GM06990 (cell line): ENCODE results near the gene HPCAL1.

Source experiments
- DNase-seq: peaks from one replicate; pipeline ENCODE4 v3.0.0-alpha.2; 2011; ENCODE audit not compliant: insufficient read length; ENCODE audit errors: extremely low read depth
- H3K27me3 ChIP-seq: replicated peaks from 2 replicates; pipeline ENCODE4 v1.6.0; 2011; ENCODE audit warnings: low read length; ENCODE audit not compliant: control insufficient read depth, insufficient read depth
- H3K36me3 ChIP-seq: 2 replicates; pipeline ENCODE4 v1.5.1; 2011; ENCODE audit warnings: low read length; ENCODE audit not compliant: control insufficient read depth, insufficient read depth
- H3K4me3 ChIP-seq: replicated peaks from 2 replicates; pipeline ENCODE4 v1.5.1; 2011; ENCODE audit warnings: low read depth, mild to moderate bottlenecking, control low read depth, low read length
- TF ChIP-seq, protein P1 (sequence below): IDR thresholded peaks from 2 replicates; pipeline ENCODE4 v1.5.1; 2011; ENCODE audit warnings: low read length, control low read depth, mild to moderate bottlenecking, inconsistent platforms; ENCODE audit not compliant: insufficient read depth, poor library complexity, severe bottlenecking

Gene HPCAL1

DNA sequence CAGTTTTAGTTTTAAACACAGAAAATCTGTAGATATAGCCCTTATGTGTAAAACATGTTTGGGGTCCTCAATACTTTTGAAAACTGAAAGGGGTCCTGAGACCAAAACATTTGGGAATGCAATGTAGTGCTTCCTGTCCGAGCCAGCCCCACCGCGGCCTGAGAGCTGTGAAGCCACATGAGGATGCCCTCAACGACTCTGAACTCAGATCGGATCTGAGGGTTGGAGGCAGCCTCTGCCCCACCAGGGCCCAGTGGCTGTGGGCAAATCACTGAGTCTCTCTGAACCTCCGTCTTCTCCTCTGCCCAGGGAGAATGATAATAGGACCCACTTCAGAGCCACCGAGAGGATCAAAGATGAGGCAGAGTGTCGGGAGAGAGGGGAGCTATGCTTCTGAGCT is 33.4 kb upstream of the HPCAL1 start:
- no peak for DNase-seq
- Histone ChIP-seq H3K4me3 (no peak overlapping the region), H3K27me3 (peaks cover 2% of the 10 kb centered on the region; the same call in 1 of the 2 replicates), H3K36me3 (no peaks in the 10 kb centered on the region)
- TF ChIP-seq, protein P1, sequence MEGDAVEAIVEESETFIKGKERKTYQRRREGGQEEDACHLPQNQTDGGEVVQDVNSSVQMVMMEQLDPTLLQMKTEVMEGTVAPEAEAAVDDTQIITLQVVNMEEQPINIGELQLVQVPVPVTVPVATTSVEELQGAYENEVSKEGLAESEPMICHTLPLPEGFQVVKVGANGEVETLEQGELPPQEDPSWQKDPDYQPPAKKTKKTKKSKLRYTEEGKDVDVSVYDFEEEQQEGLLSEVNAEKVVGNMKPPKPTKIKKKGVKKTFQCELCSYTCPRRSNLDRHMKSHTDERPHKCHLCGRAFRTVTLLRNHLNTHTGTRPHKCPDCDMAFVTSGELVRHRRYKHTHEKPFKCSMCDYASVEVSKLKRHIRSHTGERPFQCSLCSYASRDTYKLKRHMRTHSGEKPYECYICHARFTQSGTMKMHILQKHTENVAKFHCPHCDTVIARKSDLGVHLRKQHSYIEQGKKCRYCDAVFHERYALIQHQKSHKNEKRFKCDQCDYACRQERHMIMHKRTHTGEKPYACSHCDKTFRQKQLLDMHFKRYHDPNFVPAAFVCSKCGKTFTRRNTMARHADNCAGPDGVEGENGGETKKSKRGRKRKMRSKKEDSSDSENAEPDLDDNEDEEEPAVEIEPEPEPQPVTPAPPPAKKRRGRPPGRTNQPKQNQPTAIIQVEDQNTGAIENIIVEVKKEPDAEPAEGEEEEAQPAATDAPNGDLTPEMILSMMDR, result no peak

DNA sequence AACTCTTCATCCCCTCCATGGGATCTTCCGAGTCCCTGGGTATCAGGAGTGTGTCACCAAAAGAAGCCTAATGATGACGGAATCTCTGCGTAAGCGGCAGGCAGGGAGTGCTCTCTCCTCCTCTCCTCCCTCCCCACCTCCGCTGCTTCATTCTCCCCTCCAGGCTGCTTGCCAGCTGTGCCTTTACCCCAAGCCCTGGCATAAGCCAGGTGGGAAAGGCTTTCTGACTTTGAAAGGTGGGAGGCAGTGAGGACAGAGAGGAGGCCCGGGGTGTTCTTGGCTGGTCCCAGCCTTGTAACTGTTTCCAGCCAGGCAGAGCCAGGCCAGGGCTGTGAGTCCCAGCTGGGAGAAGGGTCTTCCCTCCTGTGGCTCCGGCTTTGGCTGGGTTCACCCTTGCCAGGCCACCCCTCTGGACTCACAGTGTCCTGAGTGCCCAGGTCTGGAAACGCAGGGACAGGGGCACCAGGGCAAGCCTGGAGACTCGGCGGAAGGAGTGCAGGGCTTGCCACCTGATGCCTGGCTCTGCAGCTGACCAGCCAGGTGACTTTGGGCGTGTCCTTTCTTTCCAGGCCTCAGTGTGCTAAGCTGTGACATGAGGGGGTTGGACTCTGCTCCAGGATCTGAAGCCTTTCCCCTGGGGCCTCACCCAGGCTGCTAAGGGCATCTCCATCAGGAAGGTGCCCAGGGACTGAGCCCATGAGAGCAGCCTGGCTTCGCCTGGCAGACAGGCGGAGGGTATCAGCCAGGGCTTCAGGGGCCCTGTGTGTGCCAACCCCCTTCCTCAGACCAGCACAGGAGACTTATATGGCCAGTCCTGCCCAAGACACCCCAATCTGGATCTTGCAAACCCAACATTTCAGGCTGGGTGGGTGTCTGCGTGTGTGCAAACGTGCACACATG is 32.7 kb upstream of the HPCAL1 start:
- TF ChIP-seq, protein P1, result no peak
- H3K27me3 ChIP-seq, result peaks cover 2% of the 10 kb centered on the region; the same call in 1 of the 2 replicates
- no peak overlapping the region for H3K4me3 ChIP-seq
- no peak for DNase-seq
- no peaks in the 10 kb centered on the region for H3K36me3 ChIP-seq

DNA sequence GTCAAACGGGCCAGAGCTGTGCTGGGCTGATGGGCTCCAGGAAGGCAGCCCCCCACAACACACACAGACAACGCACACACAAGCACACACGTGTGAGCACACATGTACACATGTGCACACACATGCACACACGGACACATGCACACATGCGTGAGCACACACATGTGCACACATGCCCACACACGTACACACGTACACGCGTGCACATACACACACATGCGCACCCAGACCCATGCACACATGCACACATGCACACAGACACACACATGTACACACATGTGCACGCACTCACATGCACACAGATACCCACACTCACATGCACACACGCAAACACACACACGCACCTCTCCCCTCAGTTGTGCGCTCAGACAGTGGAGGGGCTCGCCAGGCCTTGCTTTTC is 31.2 kb upstream of the HPCAL1 start:
- Histone ChIP-seq H3K4me3 (no peak overlapping the region), H3K27me3 (peaks cover 2% of the 10 kb centered on the region), H3K36me3 (no peaks in the 10 kb centered on the region)
- no peak for DNase-seq
- TF ChIP-seq, protein P1, result no peak

DNA sequence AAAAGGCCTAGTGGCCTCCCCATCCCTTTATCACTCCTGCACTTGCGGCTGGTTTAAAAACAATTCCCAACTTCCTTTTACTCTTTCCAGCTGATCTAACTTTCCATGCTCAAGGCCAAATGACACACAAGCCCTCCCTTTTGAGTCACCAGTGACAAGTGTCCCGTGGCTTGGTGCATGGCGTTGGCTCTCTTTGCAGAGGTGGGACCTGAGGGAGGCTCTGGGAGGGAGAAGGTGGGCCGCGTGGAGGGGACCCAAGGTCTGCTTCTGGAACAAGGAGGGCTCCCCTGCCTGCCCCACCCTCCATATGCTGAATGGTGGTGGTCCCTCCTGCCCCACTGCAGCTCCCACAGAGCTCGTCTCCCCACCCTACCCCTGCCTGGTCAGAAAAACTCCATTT is 30.8 kb upstream of the HPCAL1 start:
- TF ChIP-seq, protein P1, result no peak

DNA sequence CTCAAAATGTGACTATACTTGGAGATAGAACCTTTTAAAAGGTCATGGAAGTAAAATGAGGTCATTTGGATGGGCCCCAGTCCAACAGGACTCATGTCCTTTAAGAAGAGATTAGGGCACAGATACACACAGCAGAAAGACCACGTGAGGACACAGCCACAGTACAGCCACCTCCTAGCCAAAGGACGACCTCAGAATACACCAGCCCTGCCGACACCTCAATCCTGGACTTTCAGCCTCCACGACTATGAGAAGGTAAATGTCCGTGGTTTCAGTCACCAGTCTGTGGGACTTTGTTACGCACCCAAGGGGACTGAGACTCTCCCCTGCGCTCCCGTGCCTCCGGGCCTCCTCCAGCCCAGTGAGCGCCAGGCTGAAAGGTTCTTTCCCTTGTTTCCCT is 30.2 kb upstream of the HPCAL1 start:
- no peak for DNase-seq
- no peaks in the 10 kb centered on the region for H3K36me3 ChIP-seq
- H3K27me3 ChIP-seq, result peaks cover 2% of the 10 kb centered on the region
- TF ChIP-seq, protein P1, result no peak
- H3K4me3 ChIP-seq, result no peak overlapping the region

More for the DNA sequence above, 30.8 kb upstream of the HPCAL1 start:
- Histone ChIP-seq H3K27me3 (peaks cover 2% of the 10 kb centered on the region), H3K4me3 (no peak overlapping the region), H3K36me3 (no peaks in the 10 kb centered on the region)
- DNase-seq, result no peak
